Measurements from ENCODE around the gene PCDHA9.

GRCh38 chr5:140862441-140863295 lies 14.5 kb downstream of the PCDHA9 start:
- no peak for TF ChIP-seq SP1 (IDR thresholded peaks at IDR 0.05; ENCODE audit: low read depth, low read length)
- TF ChIP-seq, protein P1, sequence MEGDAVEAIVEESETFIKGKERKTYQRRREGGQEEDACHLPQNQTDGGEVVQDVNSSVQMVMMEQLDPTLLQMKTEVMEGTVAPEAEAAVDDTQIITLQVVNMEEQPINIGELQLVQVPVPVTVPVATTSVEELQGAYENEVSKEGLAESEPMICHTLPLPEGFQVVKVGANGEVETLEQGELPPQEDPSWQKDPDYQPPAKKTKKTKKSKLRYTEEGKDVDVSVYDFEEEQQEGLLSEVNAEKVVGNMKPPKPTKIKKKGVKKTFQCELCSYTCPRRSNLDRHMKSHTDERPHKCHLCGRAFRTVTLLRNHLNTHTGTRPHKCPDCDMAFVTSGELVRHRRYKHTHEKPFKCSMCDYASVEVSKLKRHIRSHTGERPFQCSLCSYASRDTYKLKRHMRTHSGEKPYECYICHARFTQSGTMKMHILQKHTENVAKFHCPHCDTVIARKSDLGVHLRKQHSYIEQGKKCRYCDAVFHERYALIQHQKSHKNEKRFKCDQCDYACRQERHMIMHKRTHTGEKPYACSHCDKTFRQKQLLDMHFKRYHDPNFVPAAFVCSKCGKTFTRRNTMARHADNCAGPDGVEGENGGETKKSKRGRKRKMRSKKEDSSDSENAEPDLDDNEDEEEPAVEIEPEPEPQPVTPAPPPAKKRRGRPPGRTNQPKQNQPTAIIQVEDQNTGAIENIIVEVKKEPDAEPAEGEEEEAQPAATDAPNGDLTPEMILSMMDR (IDR thresholded peaks at IDR 0.05 in 2 of 3, conservative IDR thresholded peaks at IDR 0.05 in 1 of 3; ENCODE audit: control insufficient read depth in 2 of 3, extremely low read depth in 1 of 3, insufficient read depth in 1 of 3, low read depth in 3 of 3, low read length in 3 of 3) = no peak
- TF ChIP-seq, protein P2, sequence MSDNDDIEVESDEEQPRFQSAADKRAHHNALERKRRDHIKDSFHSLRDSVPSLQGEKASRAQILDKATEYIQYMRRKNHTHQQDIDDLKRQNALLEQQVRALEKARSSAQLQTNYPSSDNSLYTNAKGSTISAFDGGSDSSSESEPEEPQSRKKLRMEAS (IDR thresholded peaks at IDR 0.05; ENCODE audit: low read depth, low read length) = no peak
- TF ChIP-seq PML (IDR thresholded peaks at IDR 0.05; ENCODE audit: low read length) = no peak
- no peak for TF ChIP-seq SMC3 (IDR thresholded peaks at IDR 0.05; ENCODE audit: borderline replicate concordance, low read length)
- no peak for TF ChIP-seq TAF1 (IDR thresholded peaks at IDR 0.05; ENCODE audit: borderline replicate concordance, low read depth, low read length)
- TF ChIP-seq SMARCA5 (IDR thresholded peaks at IDR 0.05) = no peak
- TF ChIP-seq NFIC (IDR thresholded peaks at IDR 0.05; ENCODE audit: low read depth, low read length) = no peak
- no peak for TF ChIP-seq POLR2A (IDR thresholded peaks at IDR 0.05; ENCODE audit: low read depth, low read length)
- TF ChIP-seq ETV6 (conservative IDR thresholded peaks at IDR 0.05 in 1 of 2, IDR thresholded peaks at IDR 0.05 in 1 of 2; ENCODE audit: borderline replicate concordance in 1 of 2, low read depth in 1 of 2) = no peak
- TF ChIP-seq FOXK2 (IDR thresholded peaks at IDR 0.05) = no peak

Measured in GM12878 (cell line).